K562 (cell line): ENCODE results near the gene PSMD2. TPM values are rescaled to one million over a fixed set of nuclear protein-coding genes. Genes with fewer than 3 reads are reported as not detected.
A peak's percentile ranks its signal among the peaks of the same experiment; 100 is the strongest.

ENCODE experiments used
- ATAC-seq: fragments of 200-7000 bp; cut with Tn5 transposase; 3 replicates; pipeline ENCODE4 v1.9.1; 2020; ENCODE audit warnings: moderate library complexity
- BruUV-seq: library from RNA; stranded (reverse); fragments of 400-500 nt; replicated peaks from 2 replicates; lab custom pipeline; 2021; lab: Mats Ljungman, UMichigan
- CTCF ChIA-PET: fragments of 300-600 bp; formaldehyde crosslinking; extraction: SDS; loops from one replicate; lab custom pipeline; 2021; ENCODE audit warnings: low intra/inter-chr PET ratio; lab: Yijun Ruan, JAX
- POLR2A ChIA-PET: fragments of 300-600, 350-650 bp; sonication (Branson Sonifier 250); formaldehyde crosslinking; extraction: SDS; loops from one replicate; lab custom pipeline; 2021; ENCODE audit warnings: antibody characterized with exemption, inconsistent platforms; lab: Yijun Ruan, JAX
- DNase-seq, 4 experiments: peaks; one replicate each; pipeline versions ENCODE4 v3.0.0 to v3.0.0-alpha.2; 2011 to 2018; ENCODE audit warnings: low spot score in 3 of 4, mixed read lengths in 3 of 4; ENCODE audit errors: extremely low read depth in 1 of 4
- FAIRE-seq: peaks from 2 replicates; lab custom pipeline; 2011; peaks lifted over from hg19 to GRCh38; lab: Jason Lieb, UNC
- H2AFZ ChIP-seq: 2 replicates; pipeline ENCODE4 v1.6.0; 2011; ENCODE audit warnings: low read depth, low read length, control low read depth, inconsistent platforms
- H3K27ac ChIP-seq: fragments of 200-600 bp; 3 replicates; pipeline ENCODE4 v1.8.0; 2011; ENCODE audit warnings: low read depth, mild to moderate bottlenecking, control low read depth, inconsistent platforms, low read length, moderate library complexity, mixed read lengths; ENCODE audit errors: extremely low read depth
- H3K27me3 ChIP-seq, 2 experiments: fragments of 300-600 bp in 1 of 2; 2 replicates in 1 of 2; 3 replicates in 1 of 2; pipeline versions ENCODE4 v1.6.0 to v1.8.0; 2011; ENCODE audit warnings: inconsistent platforms in 2 of 2, low read length in 2 of 2, mild to moderate bottlenecking in 1 of 2, mixed read lengths in 1 of 2, moderate library complexity in 1 of 2; ENCODE audit not compliant: control insufficient read depth in 2 of 2, insufficient read depth in 2 of 2
- H3K36me3 ChIP-seq: fragments of 300-600 bp; 3 replicates; pipeline ENCODE4 v1.8.0; 2011; ENCODE audit warnings: mild to moderate bottlenecking, low read length, inconsistent platforms; ENCODE audit not compliant: control insufficient read depth, insufficient read depth
- H3K4me1 ChIP-seq, 2 experiments: fragments of 200-600 bp in 1 of 2; replicated peaks in 1 of 2; 2 replicates in 1 of 2; 3 replicates in 1 of 2; pipeline versions ENCODE4 v1.5.1 to v1.8.0; 2011; ENCODE audit warnings: inconsistent platforms in 2 of 2, low read length in 2 of 2, mild to moderate bottlenecking in 1 of 2, mixed read lengths in 1 of 2, moderate library complexity in 1 of 2; ENCODE audit not compliant: control insufficient read depth in 2 of 2, insufficient read depth in 2 of 2
- H3K4me2 ChIP-seq: 2 replicates; pipeline ENCODE4 v1.6.1; 2011; ENCODE audit warnings: low read length, control low read depth, inconsistent platforms, mixed read lengths; ENCODE audit not compliant: insufficient read depth
- H3K4me3 ChIP-seq: fragments of 200-600 bp; sonication (generic), shearing (Covaris generic); 2 replicates; pipeline ENCODE4 v1.5.1; 2016; ENCODE audit warnings: control low read depth, inconsistent platforms
- H3K79me2 ChIP-seq: fragments of 200-600 bp; 3 replicates; pipeline ENCODE4 v1.8.0; 2011; ENCODE audit warnings: low read length, inconsistent platforms; ENCODE audit not compliant: control insufficient read depth, insufficient read depth
- H3K9ac ChIP-seq, 2 experiments: 2 replicates each; pipeline versions ENCODE4 v1.6.0 to v1.6.1; 2011; ENCODE audit warnings: low read depth in 2 of 2, low read length in 2 of 2, control low read depth in 1 of 2, inconsistent platforms in 1 of 2, mild to moderate bottlenecking in 1 of 2, mixed read lengths in 1 of 2; ENCODE audit not compliant: insufficient read depth in 1 of 2
- H3K9me1 ChIP-seq: one replicate; pipeline ENCODE4 v1.6.0; 2011; ENCODE audit warnings: inconsistent platforms, mild to moderate bottlenecking, low read length, moderate library complexity; ENCODE audit not compliant: control insufficient read depth, insufficient read depth
- H3K9me3 ChIP-seq: replicated peaks from 2 replicates; pipeline ENCODE4 v1.5.1; 2011; ENCODE audit warnings: low read depth, low read length, inconsistent platforms; ENCODE audit not compliant: control insufficient read depth, insufficient read depth
- H4K20me1 ChIP-seq: replicated peaks from 2 replicates; pipeline ENCODE4 v1.6.1; 2011; ENCODE audit warnings: low read length, inconsistent platforms, mixed read lengths; ENCODE audit not compliant: control insufficient read depth, insufficient read depth
- IFI16 ChIP-seq: fragments of 250-450 bp; sonication (Bioruptor Pico); IDR thresholded peaks from 2 replicates; pipeline ENCODE4 v2.1.2; 2022; ENCODE audit warnings: mild to moderate bottlenecking, inconsistent platforms
- ZNF311 ChIP-seq: fragments of 250-450 bp; sonication (Bioruptor Pico); IDR thresholded peaks from 2 replicates; pipeline ENCODE4 v1.4.0; 2020; ENCODE audit warnings: mild to moderate bottlenecking, moderate library complexity
- ZNF778 ChIP-seq: fragments of 450-650 bp; formaldehyde crosslinking; IDR thresholded peaks from 2 replicates; pipeline ENCODE4 v1.4.0; 2020; ENCODE audit warnings: mild to moderate bottlenecking, moderate library complexity
- WGBS: fragments of 100-300 bp; shearing (Covaris generic); methylation state at CpG from one replicate; pipeline ENCODE4 v1.1.6; 2016; ENCODE audit warnings: low coverage, mixed read lengths; ENCODE audit not compliant: insufficient coverage; ENCODE audit errors: missing lambda C conversion rate; 5-methylcytosine and 5-hydroxymethylcytosine counted together
- in situ Hi-C: fragments of 300-500 bp; cut with MboI; formaldehyde crosslinking; loops from 4 replicates; pipeline ENCODE4 v1.15.0; 2018; ENCODE audit warnings: inconsistent platforms, mixed read lengths
- intact Hi-C: fragments of 100-400 bp; cut with micrococcal nuclease; formaldehyde crosslinking; loops from 2 replicates; pipeline ENCODE4 v1.14.2; 2022
- polyA plus RNA-seq, 8 experiments: library from polyadenylated mRNA; depleted of rRNA in 4 of 8; stranded (reverse) in 5 of 8; unstranded in 3 of 8; fragments of >200 nt; fragmentation: Nextera tagmentation in 2 of 8; fragmentation: Illumina TruSeq in 1 of 8; extraction: Ambion mirVana in 2 of 8; extraction: Trizol in 1 of 8; gene quantifications; 2 replicates each; pipeline versions ENCODE4 v1.2.1 to v1.2.3, GENCODE V29; 2011 to 2014; ENCODE audit warnings: inconsistent platforms in 1 of 8, missing spikeins in 1 of 8
- total RNA-seq, 7 experiments: library from RNA; depleted of rRNA in 6 of 7; stranded (reverse); fragments of >200 nt in 6 of 7; fragmentation: Illumina TruSeq in 2 of 7; extraction: Trizol in 2 of 7; gene quantifications; 2 replicates each; pipeline versions ENCODE4 v1.2.1 to v1.2.3, GENCODE V29; 2011 to 2021; ENCODE audit warnings: low replicate concordance in 1 of 7
- TF ChIP-seq, protein P1 (sequence below): sonication (generic); formaldehyde crosslinking; IDR thresholded peaks from 2 replicates; pipeline ENCODE4 v1.5.0; 2020; ENCODE audit warnings: missing genetic modification reagents
- TF ChIP-seq, protein P2 (sequence below): sonication (generic); formaldehyde crosslinking; IDR thresholded peaks from 2 replicates; pipeline ENCODE4 v1.9.0; 2022; ENCODE audit warnings: mild to moderate bottlenecking, missing genetic modification reagents
- TF ChIP-seq, protein P3 (sequence below): sonication (generic); IDR thresholded peaks from 2 replicates; pipeline ENCODE4 v1.6.1; 2016

PSMD2 gene
- total and polyA plus RNA-seq, 9 of the 15 experiments (the other 6 are each of a cell fraction or from before 2014, with no cell fraction given) = 152 to 484 (median 295) TPM

DNA sequence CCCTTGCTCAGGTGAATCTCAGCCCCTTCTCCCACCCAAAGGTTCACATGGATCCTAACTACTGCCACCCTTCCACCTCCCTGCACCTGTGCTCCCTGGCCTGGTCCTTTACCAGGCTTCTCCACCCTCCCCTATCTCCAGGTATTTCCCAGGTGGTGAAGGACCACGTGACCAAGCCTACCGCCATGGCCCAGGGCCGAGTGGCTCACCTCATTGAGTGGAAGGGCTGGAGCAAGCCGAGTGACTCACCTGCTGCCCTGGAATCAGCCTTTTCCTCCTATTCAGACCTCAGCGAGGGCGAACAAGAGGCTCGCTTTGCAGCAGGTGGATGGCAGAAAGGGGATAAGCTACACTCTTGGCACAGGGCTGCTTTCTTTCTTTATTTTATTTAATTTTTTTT is 42.9 kb downstream of the PSMD2 start:
- Histone ChIP-seq H3K4me2 (no peak overlapping the region), H3K27ac (no peak overlapping the region), H3K4me1 (peaks cover 23 to 50% of the 10 kb centered on the region in 2 experiments), H3K36me3 (peaks cover 27% of the 10 kb centered on the region; the same call in 2 of the 3 replicates)
- in situ Hi-C loops (no loop called here), intact Hi-C loops (no loop called here)
- no peak for FAIRE-seq
- TF ChIP-seq IFI16 (CRISPR knock-in tag) (no peak), ZNF311 (CRISPR knock-in tag) (no peak), ZNF778 (no peak)
- TF ChIP-seq, protein P1, sequence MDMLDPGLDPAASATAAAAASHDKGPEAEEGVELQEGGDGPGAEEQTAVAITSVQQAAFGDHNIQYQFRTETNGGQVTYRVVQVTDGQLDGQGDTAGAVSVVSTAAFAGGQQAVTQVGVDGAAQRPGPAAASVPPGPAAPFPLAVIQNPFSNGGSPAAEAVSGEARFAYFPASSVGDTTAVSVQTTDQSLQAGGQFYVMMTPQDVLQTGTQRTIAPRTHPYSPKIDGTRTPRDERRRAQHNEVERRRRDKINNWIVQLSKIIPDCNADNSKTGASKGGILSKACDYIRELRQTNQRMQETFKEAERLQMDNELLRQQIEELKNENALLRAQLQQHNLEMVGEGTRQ (CRISPR knock-in tag) = 0 out of 2 replicates have a peak, but pooled peaks have one; percentile 33
- TF ChIP-seq, protein P2, sequence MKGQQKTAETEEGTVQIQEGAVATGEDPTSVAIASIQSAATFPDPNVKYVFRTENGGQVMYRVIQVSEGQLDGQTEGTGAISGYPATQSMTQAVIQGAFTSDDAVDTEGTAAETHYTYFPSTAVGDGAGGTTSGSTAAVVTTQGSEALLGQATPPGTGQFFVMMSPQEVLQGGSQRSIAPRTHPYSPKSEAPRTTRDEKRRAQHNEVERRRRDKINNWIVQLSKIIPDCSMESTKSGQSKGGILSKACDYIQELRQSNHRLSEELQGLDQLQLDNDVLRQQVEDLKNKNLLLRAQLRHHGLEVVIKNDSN (CRISPR knock-in tag) = 0 out of 2 replicates have a peak, but pooled peaks have one; percentile 27
- TF ChIP-seq, protein P3, sequence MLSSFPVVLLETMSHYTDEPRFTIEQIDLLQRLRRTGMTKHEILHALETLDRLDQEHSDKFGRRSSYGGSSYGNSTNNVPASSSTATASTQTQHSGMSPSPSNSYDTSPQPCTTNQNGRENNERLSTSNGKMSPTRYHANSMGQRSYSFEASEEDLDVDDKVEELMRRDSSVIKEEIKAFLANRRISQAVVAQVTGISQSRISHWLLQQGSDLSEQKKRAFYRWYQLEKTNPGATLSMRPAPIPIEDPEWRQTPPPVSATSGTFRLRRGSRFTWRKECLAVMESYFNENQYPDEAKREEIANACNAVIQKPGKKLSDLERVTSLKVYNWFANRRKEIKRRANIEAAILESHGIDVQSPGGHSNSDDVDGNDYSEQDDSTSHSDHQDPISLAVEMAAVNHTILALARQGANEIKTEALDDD = no peak
- TF ChIP-seq, all 486 proteins: peak for 2
- H3K9me3 ChIP-seq = no peaks in the 10 kb centered on the region
- H3K4me3 ChIP-seq = no peak overlapping the region
- no peak for DNase-seq
- ATAC-seq = no peak
- CTCF ChIA-PET = no interaction called here
- peaks cover 16% of the 10 kb centered on the region for H3K79me2 ChIP-seq
- POLR2A ChIA-PET = interaction anchor here (0.7 to 1.6 kb wide), 4 partner anchors 9 to 306 kb away, joined by 3 to 6 read pairs (median 5); no protein-coding TSS in a partner anchor
- no peak overlapping the region for H2AFZ ChIP-seq
- 64% methylated on average over 7 of the region's 7 CpGs for WGBS
- H3K9ac ChIP-seq = no peak overlapping the region
- no peaks in the 10 kb centered on the region for H3K27me3 ChIP-seq
- no peaks in the 10 kb centered on the region; the same call in 1 of the 2 replicates for H4K20me1 ChIP-seq
- no TSS peak for BruUV-seq
- peaks cover 10% of the 10 kb centered on the region for H3K9me1 ChIP-seq
